ENCODE measurements around the gene MTHFSD.

DNA sequence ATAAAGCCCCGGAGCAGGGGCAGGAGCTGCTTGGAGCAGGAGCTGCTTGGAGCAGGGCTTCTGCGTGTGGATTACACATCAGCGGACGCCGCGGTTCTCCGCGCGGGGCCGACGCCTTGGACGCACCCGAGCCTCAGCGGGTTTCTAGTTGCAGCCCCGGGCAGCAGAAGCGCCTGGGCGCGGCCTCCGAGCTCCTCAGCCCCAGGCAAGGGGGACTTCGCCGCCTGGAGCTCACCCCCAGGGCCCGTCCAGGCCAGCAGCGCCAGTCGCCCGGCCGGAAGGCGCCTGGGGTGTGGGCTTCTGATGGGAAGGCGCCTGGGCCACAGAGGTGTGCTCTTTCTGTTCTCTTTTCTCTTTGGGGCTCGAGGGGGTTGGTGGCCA is 38.4 kb downstream of the MTHFSD start:
- TF ChIP-seq POLR2A (IDR thresholded peaks at IDR 0.05) (no peak), EP300 (IDR thresholded peaks at IDR 0.05) (no peak)
- TF ChIP-seq, protein P1, sequence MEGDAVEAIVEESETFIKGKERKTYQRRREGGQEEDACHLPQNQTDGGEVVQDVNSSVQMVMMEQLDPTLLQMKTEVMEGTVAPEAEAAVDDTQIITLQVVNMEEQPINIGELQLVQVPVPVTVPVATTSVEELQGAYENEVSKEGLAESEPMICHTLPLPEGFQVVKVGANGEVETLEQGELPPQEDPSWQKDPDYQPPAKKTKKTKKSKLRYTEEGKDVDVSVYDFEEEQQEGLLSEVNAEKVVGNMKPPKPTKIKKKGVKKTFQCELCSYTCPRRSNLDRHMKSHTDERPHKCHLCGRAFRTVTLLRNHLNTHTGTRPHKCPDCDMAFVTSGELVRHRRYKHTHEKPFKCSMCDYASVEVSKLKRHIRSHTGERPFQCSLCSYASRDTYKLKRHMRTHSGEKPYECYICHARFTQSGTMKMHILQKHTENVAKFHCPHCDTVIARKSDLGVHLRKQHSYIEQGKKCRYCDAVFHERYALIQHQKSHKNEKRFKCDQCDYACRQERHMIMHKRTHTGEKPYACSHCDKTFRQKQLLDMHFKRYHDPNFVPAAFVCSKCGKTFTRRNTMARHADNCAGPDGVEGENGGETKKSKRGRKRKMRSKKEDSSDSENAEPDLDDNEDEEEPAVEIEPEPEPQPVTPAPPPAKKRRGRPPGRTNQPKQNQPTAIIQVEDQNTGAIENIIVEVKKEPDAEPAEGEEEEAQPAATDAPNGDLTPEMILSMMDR (IDR thresholded peaks at IDR 0.05): no peak

All from ovary (tissue), 3 donors.